Ishikawa (cell line): ENCODE results near the gene GALR2.

Experiments used
- CEBPB ChIP-seq: IDR thresholded peaks from 2 replicates; pipeline ENCODE4 v1.6.1; 2012
- EGR1 ChIP-seq: IDR thresholded peaks from 2 replicates; pipeline ENCODE4 v1.6.1; 2012
- EP300 ChIP-seq: IDR thresholded peaks from 2 replicates; pipeline ENCODE4 v1.6.1; 2012; ENCODE audit warnings: borderline replicate concordance
- FOXM1 ChIP-seq: IDR thresholded peaks from 2 replicates; pipeline ENCODE4 v1.6.1; 2012; ENCODE audit warnings: low read depth, borderline replicate concordance
- RAD21 ChIP-seq: IDR thresholded peaks from 2 replicates; pipeline ENCODE4 v1.6.1; 2012; ENCODE audit warnings: low read depth
- TCF12 ChIP-seq: IDR thresholded peaks from 2 replicates; pipeline ENCODE4 v1.6.1; 2012; ENCODE audit warnings: low read depth
- USF1 ChIP-seq: IDR thresholded peaks from 2 replicates; pipeline ENCODE4 v1.6.1; 2012
- YY1 ChIP-seq: IDR thresholded peaks from 2 replicates; pipeline ENCODE4 v1.6.1; 2012; ENCODE audit warnings: low read depth

GRCh38 chr17:76079535-76079955 lies 5.0 kb downstream of the GALR2 start:
- no peak for TF ChIP-seq YY1
- no peak for TF ChIP-seq TCF12
- no peak for TF ChIP-seq CEBPB
- no peak for TF ChIP-seq EGR1
- no peak for TF ChIP-seq FOXM1
- no peak for TF ChIP-seq RAD21
- TF ChIP-seq EP300, result no peak
- TF ChIP-seq USF1, result no peak
